ENCODE measurements around the gene CCDC179.

The CCDC179 gene

GRCh38 chr11:22860241-22860640, at the start of gene CCDC179:
CCDC179 (minus strand) TSS chr11:22860474; CDS start chr11:22860421, 53 bp downstream.
- no peak for DNase-seq (ENCODE audit: low read depth)
- H3K4me3 ChIP-seq (ENCODE audit: low read depth, low read length): no peak within 1 kb of the TSS
- TF ChIP-seq CTCF (IDR thresholded peaks at IDR 0.05; ENCODE audit: low read depth, low read length, missing control alignments): no peak

GRCh38 chr11:22903782-22904181, 43.5 kb upstream of the CCDC179 start:
- no peak overlapping the region for H3K4me3 ChIP-seq (ENCODE audit: low read depth, low read length)
- TF ChIP-seq CTCF (IDR thresholded peaks at IDR 0.05; ENCODE audit: low read depth, low read length, missing control alignments): no peak
- DNase-seq (ENCODE audit: low read depth): no peak

GRCh38 chr11:22901603-22902002, 41.3 kb upstream of the CCDC179 start:
- H3K4me3 ChIP-seq (ENCODE audit: low read depth, low read length): no peak overlapping the region
- DNase-seq (ENCODE audit: low read depth): no peak
- no peak for TF ChIP-seq CTCF (IDR thresholded peaks at IDR 0.05; ENCODE audit: low read depth, low read length, missing control alignments)

GRCh38 chr11:22900764-22901486, 40.7 kb upstream of the CCDC179 start:
- DNase-seq (ENCODE audit: low read depth): no peak
- no peak for TF ChIP-seq CTCF (IDR thresholded peaks at IDR 0.05; ENCODE audit: low read depth, low read length, missing control alignments)
- no peak overlapping the region for H3K4me3 ChIP-seq (ENCODE audit: low read depth, low read length)

- TF ChIP-seq CTCF (IDR thresholded peaks at IDR 0.05; ENCODE audit: low read depth, low read length, missing control alignments): no peak
- no peak for DNase-seq (ENCODE audit: low read depth)
- no peak overlapping the region for H3K4me3 ChIP-seq (ENCODE audit: low read depth, low read length)
Observed at GRCh38 chr11:22898036-22898435, 37.8 kb upstream of the CCDC179 start.

DNA sequence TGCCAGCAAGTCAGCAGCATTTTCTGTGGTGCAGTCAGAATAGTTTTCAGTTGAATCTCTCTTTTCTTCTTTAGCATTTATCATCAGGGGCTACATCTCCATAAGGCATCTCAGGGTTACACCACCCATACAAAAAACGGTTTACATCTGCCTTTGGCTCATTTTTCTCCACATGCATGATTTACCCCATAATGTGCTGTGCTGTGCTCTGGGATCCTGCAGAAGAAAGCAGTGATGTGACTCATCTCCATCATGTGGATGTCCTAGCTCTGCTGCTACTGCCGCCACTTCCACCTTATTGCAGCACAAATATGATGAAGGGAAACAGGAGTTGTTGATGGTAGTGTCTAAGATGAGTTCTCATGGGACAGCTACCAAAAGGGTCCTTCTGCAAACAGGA, 30.0 kb upstream of the CCDC179 start:
- H3K4me3 ChIP-seq (ENCODE audit: low read depth, low read length): no peak overlapping the region
- TF ChIP-seq CTCF (IDR thresholded peaks at IDR 0.05; ENCODE audit: low read depth, low read length, missing control alignments): no peak
- DNase-seq (ENCODE audit: low read depth): no peak

- no peak overlapping the region for H3K4me3 ChIP-seq (ENCODE audit: low read depth, low read length)
- DNase-seq (ENCODE audit: low read depth): no peak
- no peak for TF ChIP-seq CTCF (IDR thresholded peaks at IDR 0.05; ENCODE audit: low read depth, low read length, missing control alignments)
Observed at GRCh38 chr11:22884217-22884616, 23.9 kb upstream of the CCDC179 start.
